NT2/D1 (cell line): ENCODE results near the gene PIP5KL1.

ENCODE experiments used
- DNase-seq: peaks from one replicate; pipeline ENCODE4 v3.0.0-alpha.2; 2011; ENCODE audit warnings: low read depth, low spot score
- H3K27me3 ChIP-seq: 2 replicates; pipeline ENCODE4 v1.6.0; 2011; ENCODE audit warnings: mild to moderate bottlenecking; ENCODE audit not compliant: insufficient read length, insufficient read depth
- H3K36me3 ChIP-seq: 2 replicates; pipeline ENCODE4 v1.6.1; 2011; ENCODE audit warnings: mild to moderate bottlenecking, low read length, mixed read lengths; ENCODE audit not compliant: insufficient read depth, insufficient read length
- H3K4me1 ChIP-seq: 2 replicates; pipeline ENCODE4 v1.5.1; 2011; ENCODE audit not compliant: insufficient read depth, insufficient read length
- H3K4me3 ChIP-seq: 2 replicates; pipeline ENCODE4 v1.5.1; 2011; ENCODE audit warnings: low read depth; ENCODE audit not compliant: insufficient read length
- H3K9ac ChIP-seq: 2 replicates; pipeline ENCODE4 v1.6.0; 2011; ENCODE audit warnings: low read depth; ENCODE audit not compliant: insufficient read length
- H3K9me3 ChIP-seq: 2 replicates; pipeline ENCODE4 v1.5.1; 2011; ENCODE audit warnings: mild to moderate bottlenecking, low read length; ENCODE audit not compliant: insufficient read depth
- SUZ12 ChIP-seq: IDR thresholded peaks from 2 replicates; pipeline ENCODE4 v1.6.1; 2011; ENCODE audit not compliant: insufficient read length, insufficient read depth; ENCODE audit errors: extremely low read depth
- YY1 ChIP-seq: IDR thresholded peaks from 2 replicates; pipeline ENCODE4 v1.6.1; 2011; ENCODE audit not compliant: insufficient read length, insufficient read depth
- ZNF274 ChIP-seq: IDR thresholded peaks from 2 replicates; pipeline ENCODE4 v1.6.1; 2011; ENCODE audit warnings: mild to moderate bottlenecking, low read depth, low read length

The PIP5KL1 gene

DNA sequence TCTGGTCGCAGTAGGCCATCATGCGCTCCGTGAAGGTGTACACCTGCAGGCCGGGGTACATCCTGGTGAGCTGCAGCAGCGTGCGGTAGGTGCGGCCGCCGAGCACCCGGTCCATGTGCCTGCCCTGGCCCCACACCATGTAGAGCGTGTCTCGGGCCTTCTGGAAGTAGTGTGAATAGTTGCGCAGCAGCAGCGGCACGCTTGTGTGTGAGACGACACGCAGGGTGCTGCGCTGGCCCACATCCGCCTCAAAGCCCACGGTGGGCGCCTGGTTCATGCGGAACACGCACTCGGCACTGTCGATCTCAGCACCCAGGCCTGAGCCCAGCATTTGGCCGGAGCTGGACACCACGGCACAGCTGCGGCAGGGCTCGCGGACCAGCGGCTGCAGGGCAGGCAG lies 18.3 kb downstream of the PIP5KL1 start:
- H3K9ac ChIP-seq = no peak overlapping the region
- peaks cover 8% of the 10 kb centered on the region for H3K4me1 ChIP-seq
- peaks cover 29% of the 10 kb centered on the region for H3K36me3 ChIP-seq
- H3K27me3 ChIP-seq = peaks cover 15% of the 10 kb centered on the region
- TF ChIP-seq ZNF274 (no peak), YY1 (no peak), SUZ12 (no peak)
- no peak for DNase-seq
- H3K4me3 ChIP-seq = no peak overlapping the region
- no peaks in the 10 kb centered on the region for H3K9me3 ChIP-seq

GRCh38 chr9:127910613-127911205 lies 19.9 kb downstream of the PIP5KL1 start:
- H3K4me3 ChIP-seq = no peak overlapping the region
- H3K4me1 ChIP-seq = peaks cover 9% of the 10 kb centered on the region
- H3K9me3 ChIP-seq = no peaks in the 10 kb centered on the region
- no peak overlapping the region for H3K9ac ChIP-seq
- peaks cover 2% of the 10 kb centered on the region for H3K27me3 ChIP-seq
- peaks cover 29% of the 10 kb centered on the region for H3K36me3 ChIP-seq
- TF ChIP-seq YY1 = no peak
- TF ChIP-seq SUZ12 = no peak
- TF ChIP-seq ZNF274 = no peak
- DNase-seq = no peak

DNA sequence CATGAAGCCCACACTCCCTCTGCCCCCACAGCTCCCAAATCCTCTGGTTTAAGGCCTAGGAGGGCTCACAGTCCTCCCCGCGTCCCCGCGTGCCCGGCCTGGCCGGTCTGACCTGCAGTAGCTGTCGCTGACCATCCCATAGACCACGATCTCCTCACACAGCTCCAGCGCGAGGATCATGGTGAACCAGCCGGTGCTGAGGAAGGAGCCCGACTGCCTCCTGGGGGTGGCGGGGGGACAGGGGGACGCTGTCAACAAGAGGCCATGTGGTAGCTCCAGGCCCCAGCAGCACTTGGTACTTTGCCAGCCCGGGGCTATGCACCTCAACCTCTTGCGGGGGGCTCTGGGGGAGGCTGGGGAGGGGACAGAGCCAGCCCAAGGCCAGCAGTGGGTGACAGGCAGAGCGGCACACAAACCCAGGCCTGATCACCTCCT lies 20.7 kb downstream of the PIP5KL1 start:
- no peaks in the 10 kb centered on the region for H3K9me3 ChIP-seq
- H3K36me3 ChIP-seq = peaks cover 28% of the 10 kb centered on the region
- no peak for TF ChIP-seq ZNF274
- no peak for TF ChIP-seq SUZ12
- TF ChIP-seq YY1 = no peak
- H3K27me3 ChIP-seq = no peaks in the 10 kb centered on the region
- peaks cover 13% of the 10 kb centered on the region for H3K4me1 ChIP-seq
- no peak overlapping the region for H3K9ac ChIP-seq
- H3K4me3 ChIP-seq = no peak overlapping the region
- no peak for DNase-seq

- peaks cover 25% of the 10 kb centered on the region for H3K4me1 ChIP-seq
- H3K9me3 ChIP-seq = no peaks in the 10 kb centered on the region
- no peak overlapping the region for H3K9ac ChIP-seq
- H3K27me3 ChIP-seq = no peaks in the 10 kb centered on the region
- DNase-seq = no peak
- peaks cover 24% of the 10 kb centered on the region for H3K36me3 ChIP-seq
- TF ChIP-seq SUZ12 = no peak
- no peak for TF ChIP-seq YY1
- TF ChIP-seq ZNF274 = no peak
- no peak overlapping the region for H3K4me3 ChIP-seq
These were observed 22.0 kb downstream of the PIP5KL1 start for GRCh38 chr9:127908660-127908926.

- TF ChIP-seq SUZ12 = no peak
- TF ChIP-seq YY1 = no peak
- TF ChIP-seq ZNF274 = no peak
- peaks cover 24% of the 10 kb centered on the region for H3K36me3 ChIP-seq
- no peak for DNase-seq
These were observed 22.5 kb downstream of the PIP5KL1 start for GRCh38 chr9:127907867-127908659.

DNA sequence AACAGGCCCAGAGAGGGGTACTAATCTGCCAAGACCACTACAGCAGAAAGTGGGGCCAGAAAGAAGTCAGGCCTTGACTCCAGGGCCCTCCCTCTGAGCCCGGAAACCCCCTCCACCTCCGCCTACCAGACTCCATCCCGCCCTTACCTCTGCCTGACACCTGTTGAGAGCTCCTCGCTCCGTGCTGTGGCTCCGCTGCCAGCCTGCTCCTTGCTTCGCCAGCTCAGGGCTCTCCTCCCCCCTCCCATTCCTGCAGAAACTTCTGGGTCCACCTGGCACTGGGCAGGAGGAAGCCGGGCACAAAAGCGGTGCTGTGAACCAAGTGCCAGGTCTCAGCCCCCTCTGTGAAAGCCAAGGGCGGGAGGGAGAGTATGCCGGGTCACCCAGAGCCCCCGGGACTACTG lies 24.8 kb downstream of the PIP5KL1 start:
- Histone ChIP-seq H3K36me3 (peaks cover 7% of the 10 kb centered on the region), H3K4me1 (peaks cover 24% of the 10 kb centered on the region), H3K4me3 (no peak overlapping the region)

More at GRCh38 chr9:127907867-127908659, 22.5 kb downstream of the PIP5KL1 start:
- H3K4me3 ChIP-seq = no peak overlapping the region
- no peak overlapping the region for H3K9ac ChIP-seq
- no peaks in the 10 kb centered on the region for H3K27me3 ChIP-seq
- no peaks in the 10 kb centered on the region for H3K9me3 ChIP-seq
- H3K4me1 ChIP-seq = peaks cover 27% of the 10 kb centered on the region

GRCh38 chr9:127905004-127905728 lies 25.4 kb downstream of the PIP5KL1 start:
- peaks cover 6% of the 10 kb centered on the region for H3K36me3 ChIP-seq
- peaks cover 24% of the 10 kb centered on the region for H3K4me1 ChIP-seq
- H3K27me3 ChIP-seq = no peaks in the 10 kb centered on the region
- TF ChIP-seq SUZ12 = no peak
- no peak for TF ChIP-seq YY1
- TF ChIP-seq ZNF274 = no peak
- no peak overlapping the region for H3K4me3 ChIP-seq
- H3K9ac ChIP-seq = peak overlapping the region; percentile 5
- H3K9me3 ChIP-seq = no peaks in the 10 kb centered on the region
- DNase-seq = no peak

More for the DNA sequence above, 24.8 kb downstream of the PIP5KL1 start:
- peak overlapping the region; percentile 56 for H3K9ac ChIP-seq
- no peaks in the 10 kb centered on the region for H3K9me3 ChIP-seq
- H3K27me3 ChIP-seq = no peaks in the 10 kb centered on the region
- no peak for DNase-seq
- TF ChIP-seq SUZ12 (no peak), YY1 (no peak), ZNF274 (no peak)

DNA sequence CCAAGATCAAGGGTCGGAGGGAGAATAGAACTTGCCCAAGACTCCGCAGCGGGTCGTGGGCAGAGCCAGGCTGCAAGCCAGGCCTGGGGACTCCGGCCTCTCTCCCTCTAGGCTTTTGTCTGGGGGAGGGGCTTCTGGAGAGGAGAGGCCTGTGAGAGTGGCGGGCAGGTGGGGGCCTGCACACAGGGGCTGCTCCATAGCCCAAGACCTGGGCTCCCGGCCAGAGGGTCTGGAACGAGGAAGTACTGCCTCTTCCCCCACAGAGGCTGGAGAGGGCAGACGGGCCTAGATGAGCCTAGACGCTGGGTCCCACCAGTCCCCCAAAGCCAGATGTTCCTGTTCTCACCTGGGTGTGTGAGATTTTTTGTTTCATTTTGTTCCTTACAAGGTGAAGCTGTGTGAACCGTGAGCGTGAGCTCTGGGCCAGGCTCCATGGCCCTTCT lies 26.0 kb downstream of the PIP5KL1 start:
- H3K36me3 ChIP-seq = peaks cover under 1% of the 10 kb centered on the region
- peak overlapping the region; percentile 5 for H3K9ac ChIP-seq
- TF ChIP-seq ZNF274 = no peak
- no peak for TF ChIP-seq SUZ12
- TF ChIP-seq YY1 = no peak
- no peak overlapping the region for H3K4me3 ChIP-seq
- no peaks in the 10 kb centered on the region for H3K9me3 ChIP-seq
- no peak for DNase-seq
- peaks cover 5% of the 10 kb centered on the region for H3K27me3 ChIP-seq
- peaks cover 27% of the 10 kb centered on the region for H3K4me1 ChIP-seq
